SK-N-MC (cell line): ENCODE data around the gene STAM.

Experiments used
- DNase-seq: peaks from one replicate; pipeline ENCODE4 v3.0.0-alpha.2; 2011; ENCODE audit warnings: low read depth, low spot score
- H3K27ac ChIP-seq: fragments of 200-600 bp; sonication (generic); 2 replicates; pipeline ENCODE4 v1.5.1; 2016; ENCODE audit warnings: mixed run types
- H3K36me3 ChIP-seq: fragments of 200-600 bp; sonication (generic); 2 replicates; pipeline ENCODE4 v1.6.1; 2017; ENCODE audit warnings: antibody characterized with exemption, low read length, mixed read lengths; ENCODE audit not compliant: insufficient read depth
- H3K4me3 ChIP-seq: fragments of 200-600 bp; sonication (generic); 2 replicates; pipeline ENCODE4 v1.5.1; 2016
- H3K9ac ChIP-seq: fragments of 200-600 bp; sonication (generic); 2 replicates; pipeline ENCODE4 v1.8.0; 2017; ENCODE audit warnings: mixed run types, mixed read lengths; ENCODE audit not compliant: insufficient read length
- H3K9me3 ChIP-seq: fragments of 200-600 bp; sonication (generic); 2 replicates; pipeline ENCODE4 v1.6.1; 2017; ENCODE audit warnings: low read depth, mild to moderate bottlenecking, antibody characterized with exemption, low read length, moderate library complexity, mixed read lengths
- EZH2 ChIP-seq: fragments of 200-600 bp; sonication (generic); IDR thresholded peaks from one replicate; pipeline ENCODE4 v1.6.1; 2017; ENCODE audit warnings: antibody characterized with exemption
- FOXP2 ChIP-seq: optimal IDR thresholded peaks from 2 replicates; pipeline ENCODE3; 2011; ENCODE audit warnings: mild to moderate bottlenecking, moderate library complexity; ENCODE audit not compliant: insufficient read depth; ENCODE audit errors: extremely low read length, control extremely low read depth
- POLR2AphosphoS5 ChIP-seq: IDR thresholded peaks from 2 replicates; pipeline ENCODE4 v1.6.1; 2012; ENCODE audit warnings: mild to moderate bottlenecking, low read depth, low read length, borderline replicate concordance

STAM gene

GRCh38 chr10:17644485-17644943 is 563 bp downstream of the STAM start:
- Histone ChIP-seq H3K27ac (peak overlapping the region; percentile 94; the same call in 1 of the 2 replicates), H3K9me3 (no peaks in the 10 kb centered on the region), H3K9ac (peak overlapping the region; percentile 98), H3K4me3 (peak overlapping the region; percentile 93), H3K36me3 (no peaks in the 10 kb centered on the region)
- TF ChIP-seq FOXP2 = no peak
- no peak for TF ChIP-seq POLR2AphosphoS5
- TF ChIP-seq EZH2 = no peak
- no peak for DNase-seq

GRCh38 chr10:17645621-17646345 is 1.8 kb downstream of the STAM start:
- TF ChIP-seq EZH2 (no peak), POLR2AphosphoS5 (no peak), FOXP2 (no peak)
- Histone ChIP-seq H3K9me3 (no peaks in the 10 kb centered on the region), H3K4me3 (peak overlapping the region; percentile 93), H3K27ac (no peak overlapping the region), H3K9ac (peak overlapping the region; percentile 98), H3K36me3 (no peaks in the 10 kb centered on the region)
- no peak for DNase-seq

- no peaks in the 10 kb centered on the region for H3K36me3 ChIP-seq
- H3K4me3 ChIP-seq = no peak overlapping the region
- H3K27ac ChIP-seq = no peak overlapping the region
- no peaks in the 10 kb centered on the region for H3K9me3 ChIP-seq
- TF ChIP-seq FOXP2 (no peak), EZH2 (no peak), POLR2AphosphoS5 (no peak)
- DNase-seq = no peak
- no peak overlapping the region for H3K9ac ChIP-seq
Observed at GRCh38 chr10:17647326-17647725, 3.4 kb downstream of the STAM start.

GRCh38 chr10:17648243-17649035 is 4.5 kb downstream of the STAM start:
- no peak overlapping the region for H3K27ac ChIP-seq
- no peak for DNase-seq
- H3K4me3 ChIP-seq = no peak overlapping the region
- peaks cover 4% of the 10 kb centered on the region; the same call in 1 of the 2 replicates for H3K36me3 ChIP-seq
- TF ChIP-seq FOXP2 (no peak), EZH2 (no peak), POLR2AphosphoS5 (no peak)
- H3K9me3 ChIP-seq = no peaks in the 10 kb centered on the region
- no peak overlapping the region for H3K9ac ChIP-seq

- no peak overlapping the region for H3K27ac ChIP-seq
- H3K36me3 ChIP-seq = peaks cover 6% of the 10 kb centered on the region; the same call in 1 of the 2 replicates
- DNase-seq = no peak
- H3K4me3 ChIP-seq = no peak overlapping the region
- H3K9me3 ChIP-seq = no peaks in the 10 kb centered on the region
- H3K9ac ChIP-seq = no peak overlapping the region
- TF ChIP-seq POLR2AphosphoS5 = no peak
- no peak for TF ChIP-seq EZH2
- no peak for TF ChIP-seq FOXP2
Observed at GRCh38 chr10:17649052-17649451, 5.1 kb downstream of the STAM start.

GRCh38 chr10:17649836-17650235 is 5.9 kb downstream of the STAM start:
- no peak for TF ChIP-seq EZH2
- no peak for TF ChIP-seq FOXP2
- no peak for TF ChIP-seq POLR2AphosphoS5
- Histone ChIP-seq H3K4me3 (no peak overlapping the region), H3K27ac (no peak overlapping the region), H3K9ac (no peak overlapping the region), H3K36me3 (peaks cover 6% of the 10 kb centered on the region; the same call in 1 of the 2 replicates), H3K9me3 (no peaks in the 10 kb centered on the region; the same call in 1 of the 2 replicates)
- no peak for DNase-seq

GRCh38 chr10:17650416-17650815 is 6.5 kb downstream of the STAM start:
- no peak overlapping the region for H3K4me3 ChIP-seq

GRCh38 chr10:17651896-17652295 is 7.9 kb downstream of the STAM start:
- DNase-seq = no peak
- Histone ChIP-seq H3K36me3 (peaks cover 6% of the 10 kb centered on the region; the same call in 1 of the 2 replicates), H3K4me3 (no peak overlapping the region), H3K27ac (peak overlapping the region; percentile 46; the same call in 1 of the 2 replicates), H3K9me3 (no peaks in the 10 kb centered on the region; the same call in 1 of the 2 replicates), H3K9ac (no peak overlapping the region)
- no peak for TF ChIP-seq POLR2AphosphoS5
- TF ChIP-seq FOXP2 = no peak
- TF ChIP-seq EZH2 = no peak

More at GRCh38 chr10:17650416-17650815, 6.5 kb downstream of the STAM start:
- DNase-seq = no peak
- peaks cover 6% of the 10 kb centered on the region; the same call in 1 of the 2 replicates for H3K36me3 ChIP-seq
- no peak overlapping the region for H3K27ac ChIP-seq
- TF ChIP-seq EZH2 (no peak), FOXP2 (no peak), POLR2AphosphoS5 (no peak)
- no peaks in the 10 kb centered on the region; the same call in 1 of the 2 replicates for H3K9me3 ChIP-seq
- H3K9ac ChIP-seq = no peak overlapping the region
